Neural progenitor cell (in vitro differentiated cells): ENCODE measurements around the gene TMEM53.
"Not testable (repeated sequence)": the region's sequence is repeated elsewhere in the genome, so short reads cannot be mapped to it uniquely, and the experiment has no call there.

Experiments used
- CTCF ChIP-seq: fragments of 200-600 bp; sonication (generic); IDR thresholded peaks from 2 replicates; pipeline ENCODE4 v1.5.1; 2017; ENCODE audit warnings: antibody characterized with exemption, mild to moderate bottlenecking
- EZH2 ChIP-seq: fragments of 200-600 bp; sonication (generic); IDR thresholded peaks from 2 replicates; pipeline ENCODE4 v1.6.1; 2017; ENCODE audit warnings: antibody characterized with exemption, mild to moderate bottlenecking, moderate library complexity

- not testable (repeated sequence) for TF ChIP-seq CTCF, EZH2
These were observed 7.6 kb downstream of the TMEM53 start for GRCh38 chr1:44666719-44667118.
